ENCODE measurements around the gene IKZF2. TPM values are rescaled to one million over a fixed set of nuclear protein-coding genes. Genes with fewer than 3 reads are reported as not detected.

Gene IKZF2
- total and polyA plus RNA-seq, 9 of the 15 experiments (the other 6 are each of a cell fraction or from before 2014, with no cell fraction given), result 0.04 to 0.54 (median 0.22) TPM

- no peaks in the 10 kb centered on the region for H3K36me3 ChIP-seq (ENCODE audit: control insufficient read depth, insufficient read depth, low read length)
- no peak overlapping the region for H3K4me3 ChIP-seq
- H3K4me2 ChIP-seq (ENCODE audit: insufficient read depth, low read length), result no peak overlapping the region
- H3K9me1 ChIP-seq (ENCODE audit: control insufficient read depth, insufficient read depth, low read length), result no peaks in the 10 kb centered on the region
- ATAC-seq (no peak), FAIRE-seq (no peak), DNase-seq (ENCODE audit: extremely low read depth in 1 of 4, low spot score in 3 of 4) (no peak)
- no peaks in the 10 kb centered on the region for H3K79me2 ChIP-seq (ENCODE audit: control insufficient read depth, insufficient read depth, low read length)
- CTCF ChIA-PET (ENCODE audit: low intra/inter-chr PET ratio), result no interaction called here
- no peaks in the 10 kb centered on the region for H4K20me1 ChIP-seq (replicated peaks; ENCODE audit: control insufficient read depth, insufficient read depth, low read length)
- BruUV-seq (replicated peaks), result no TSS peak
- no peaks in the 10 kb centered on the region for H3K9me3 ChIP-seq (replicated peaks; ENCODE audit: control insufficient read depth, insufficient read depth, low read depth, low read length)
- 0% methylated on average over 7 of the region's 7 CpGs for WGBS (ENCODE audit: insufficient coverage, low coverage, missing lambda C conversion rate)
- H2AFZ ChIP-seq (ENCODE audit: low read depth, low read length), result no peak overlapping the region
- H3K4me1 ChIP-seq (replicated peaks in 1 of 2; ENCODE audit: control insufficient read depth in 2 of 2, insufficient read depth in 2 of 2, low read length in 2 of 2), result no peaks in the 10 kb centered on the region
- H3K27ac ChIP-seq (ENCODE audit: extremely low read depth, low read depth, low read length), result no peak overlapping the region
- TF ChIP-seq RAD51 (IDR thresholded peaks at IDR 0.05; ENCODE audit: borderline replicate concordance, low read depth), result no peak
- no peak for TF ChIP-seq MEF2D (tag; conservative IDR thresholded peaks at IDR 0.05; ENCODE audit: low read depth)
- TF ChIP-seq NCOA2 (IDR thresholded peaks at IDR 0.05; ENCODE audit: partially characterized antibody in 2 of 2), result no peak
- TF ChIP-seq, protein P1, sequence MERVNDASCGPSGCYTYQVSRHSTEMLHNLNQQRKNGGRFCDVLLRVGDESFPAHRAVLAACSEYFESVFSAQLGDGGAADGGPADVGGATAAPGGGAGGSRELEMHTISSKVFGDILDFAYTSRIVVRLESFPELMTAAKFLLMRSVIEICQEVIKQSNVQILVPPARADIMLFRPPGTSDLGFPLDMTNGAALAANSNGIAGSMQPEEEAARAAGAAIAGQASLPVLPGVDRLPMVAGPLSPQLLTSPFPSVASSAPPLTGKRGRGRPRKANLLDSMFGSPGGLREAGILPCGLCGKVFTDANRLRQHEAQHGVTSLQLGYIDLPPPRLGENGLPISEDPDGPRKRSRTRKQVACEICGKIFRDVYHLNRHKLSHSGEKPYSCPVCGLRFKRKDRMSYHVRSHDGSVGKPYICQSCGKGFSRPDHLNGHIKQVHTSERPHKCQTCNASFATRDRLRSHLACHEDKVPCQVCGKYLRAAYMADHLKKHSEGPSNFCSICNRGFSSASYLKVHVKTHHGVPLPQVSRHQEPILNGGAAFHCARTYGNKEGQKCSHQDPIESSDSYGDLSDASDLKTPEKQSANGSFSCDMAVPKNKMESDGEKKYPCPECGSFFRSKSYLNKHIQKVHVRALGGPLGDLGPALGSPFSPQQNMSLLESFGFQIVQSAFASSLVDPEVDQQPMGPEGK (CRISPR knock-in tag; IDR thresholded peaks at IDR 0.05; ENCODE audit: borderline replicate concordance), result no peak
- no peak for TF ChIP-seq TGIF2 (CRISPR knock-in tag; IDR thresholded peaks at IDR 0.05)
- no peak for TF ChIP-seq PRPF4 (IDR thresholded peaks at IDR 0.05; ENCODE audit: insufficient read depth, low read depth, low read length, poor library complexity, severe bottlenecking)
- no peak for TF ChIP-seq SIRT6 (IDR thresholded peaks at IDR 0.05; ENCODE audit: low read depth, low read length)
- TF ChIP-seq COPS2 (conservative IDR thresholded peaks at IDR 0.05), result no peak
- TF ChIP-seq STAT5A (IDR thresholded peaks at IDR 0.05; ENCODE audit: borderline replicate concordance, low read length), result no peak
- no peak for TF ChIP-seq NFYB (IDR thresholded peaks at IDR 0.05; ENCODE audit: extremely low read depth, insufficient read length)
- TF ChIP-seq TCF7L2 (IDR thresholded peaks at IDR 0.05; ENCODE audit: low read depth, low read length), result no peak
- no peak for TF ChIP-seq KDM1A (IDR thresholded peaks at IDR 0.05)
- no peak for TF ChIP-seq CHD4 (IDR thresholded peaks at IDR 0.05; ENCODE audit: insufficient read depth, insufficient replicate concordance, low read depth, low read length, poor library complexity, severe bottlenecking)
- no peak for TF ChIP-seq SAFB (IDR thresholded peaks at IDR 0.05; ENCODE audit: borderline replicate concordance, low read depth, low read length)
- TF ChIP-seq ZZZ3 (IDR thresholded peaks at IDR 0.05), result no peak
- no peak overlapping the region for H3K9ac ChIP-seq (ENCODE audit: insufficient read depth in 1 of 2, low read depth in 2 of 2, low read length in 2 of 2)
- POLR2A ChIA-PET, result no interaction called here
- intact Hi-C loops (cut with micrococcal nuclease), result no loop called here
- in situ Hi-C loops (cut with MboI), result no loop called here
- no peaks in the 10 kb centered on the region for H3K27me3 ChIP-seq (ENCODE audit: control insufficient read depth in 2 of 2, insufficient read depth in 2 of 2, low read length in 2 of 2)
Observed at GRCh38 chr2:213107728-213108127, 43.7 kb downstream of the IKZF2 start.
